GM20000 (cell line): ENCODE data around the gene CHPF.
A peak's percentile ranks its signal among the peaks of the same experiment; 100 is the strongest.

Source experiments
- DNase-seq: peaks from one replicate; pipeline ENCODE4 v3.0.0; 2012; ENCODE audit warnings: low spot score
- CTCF ChIP-seq: IDR thresholded peaks from 2 replicates; pipeline ENCODE4 v1.5.1; 2012; ENCODE audit warnings: mild to moderate bottlenecking, control low read depth; ENCODE audit errors: extremely low read depth, missing control alignments

The CHPF gene

DNA sequence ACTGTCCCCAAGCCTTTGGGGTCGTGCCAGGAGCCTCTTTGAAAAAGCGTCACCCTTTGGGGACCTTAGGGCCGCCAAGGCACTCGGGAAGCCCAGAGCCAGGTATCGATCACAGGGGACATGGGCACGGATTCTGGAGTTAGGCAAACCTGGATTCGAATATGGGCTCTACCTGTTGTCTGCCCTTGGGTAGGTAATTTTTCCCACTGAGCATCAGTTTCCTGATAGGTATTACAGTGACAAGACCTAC lies 9.5 kb upstream of the CHPF start:
- TF ChIP-seq CTCF, result no peak
- no peak for DNase-seq

GRCh38 chr2:219552382-219553167 lies 9.0 kb upstream of the CHPF start:
- no peak for TF ChIP-seq CTCF
- DNase-seq, result peak; percentile 98

DNA sequence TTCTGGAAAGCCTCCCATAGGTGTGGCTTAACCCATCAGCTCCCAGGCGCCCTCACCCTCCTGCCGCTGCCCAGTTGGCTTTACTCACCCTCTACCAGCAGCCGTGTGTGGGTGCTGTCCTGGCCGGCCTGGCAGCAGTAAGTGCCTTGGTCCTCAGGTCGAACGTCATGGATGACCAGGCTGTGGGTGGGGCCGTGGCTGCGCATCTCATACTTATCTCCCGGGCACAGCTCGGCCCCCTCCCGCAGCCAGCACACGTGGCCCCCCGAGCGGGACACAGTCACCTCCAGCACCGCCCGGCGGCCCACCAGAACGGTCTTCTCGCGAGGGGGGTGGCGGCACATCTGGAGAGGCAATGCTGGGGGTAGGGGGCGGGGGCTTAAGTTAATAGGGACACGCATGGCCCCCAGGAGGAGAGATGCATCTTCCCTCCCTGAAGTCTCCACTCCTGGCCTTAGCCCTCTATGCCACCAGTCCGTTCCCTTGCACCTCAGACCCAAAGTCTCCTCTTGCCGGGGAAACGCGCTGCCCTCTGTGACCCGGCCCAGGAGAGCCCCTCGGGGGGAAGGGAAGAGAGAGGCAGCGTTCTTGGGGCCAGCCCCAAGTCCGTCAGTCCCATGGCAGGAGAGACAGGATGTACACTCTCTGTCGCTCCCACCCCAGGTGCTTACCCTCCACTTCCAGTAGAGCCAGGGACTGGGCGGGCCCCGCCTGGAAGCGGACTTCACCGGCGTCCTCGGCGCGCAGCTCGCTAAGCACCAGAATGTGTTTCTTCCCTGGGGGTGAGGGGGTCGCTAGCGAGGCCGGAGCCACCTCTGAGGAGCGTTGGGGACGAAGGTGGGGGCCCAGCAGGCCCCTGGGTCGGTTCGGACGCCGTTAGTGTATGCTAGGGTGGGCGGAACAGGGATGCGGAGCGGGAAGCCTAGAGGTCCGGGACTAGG lies 8.1 kb upstream of the CHPF start:
- TF ChIP-seq CTCF, result no peak
- DNase-seq, result no peak

GRCh38 chr2:219549619-219550018 lies 6.0 kb upstream of the CHPF start:
- no peak for TF ChIP-seq CTCF
- DNase-seq, result no peak

DNA sequence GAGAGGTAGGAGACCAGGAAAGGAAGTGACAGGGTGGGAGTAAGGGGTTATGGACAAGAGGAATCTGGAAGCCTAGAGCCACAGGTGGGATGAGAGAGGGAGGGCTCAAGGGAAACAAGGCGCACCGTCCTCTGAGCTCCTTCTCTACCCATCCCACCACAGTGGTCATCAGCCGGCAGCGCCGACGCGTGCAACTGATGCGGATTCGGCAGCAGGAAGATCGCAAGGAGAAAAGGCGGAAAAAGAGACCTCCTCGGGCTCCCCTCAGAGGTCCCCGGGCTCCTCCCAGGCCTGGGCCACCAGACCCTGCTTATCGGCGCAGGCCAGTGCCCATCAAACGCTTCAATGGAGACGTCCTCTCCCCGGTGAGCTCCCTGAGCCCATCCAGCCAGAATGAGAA lies 5.4 kb upstream of the CHPF start:
- no peak for DNase-seq
- TF ChIP-seq CTCF, result no peak

DNA sequence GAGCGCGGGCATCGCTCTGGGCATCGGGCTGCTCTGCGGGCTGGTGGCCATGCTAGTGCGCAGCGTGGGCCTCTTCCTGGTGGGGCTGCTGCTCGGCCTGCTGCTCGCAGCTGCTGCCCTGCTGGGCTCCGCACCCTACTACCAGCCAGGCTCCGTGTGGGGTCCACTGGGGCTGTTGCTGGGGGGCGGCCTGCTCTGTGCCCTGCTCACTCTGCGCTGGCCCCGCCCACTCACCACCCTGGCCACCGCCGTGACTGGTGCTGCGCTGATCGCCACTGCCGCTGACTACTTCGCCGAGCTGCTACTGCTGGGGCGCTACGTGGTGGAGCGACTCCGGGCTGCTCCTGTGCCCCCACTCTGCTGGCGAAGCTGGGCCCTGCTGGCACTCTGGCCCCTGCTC lies 4.0 kb upstream of the CHPF start:
- DNase-seq, result no peak
- no peak for TF ChIP-seq CTCF

GRCh38 chr2:219545943-219546352 lies 2.3 kb upstream of the CHPF start:
- TF ChIP-seq CTCF, result no peak
- DNase-seq, result no peak
